C4-2B (cell line): ENCODE measurements around the gene CSTPP1.

Experiments
- ZFX ChIP-seq: fragments of 450-650 bp; IDR thresholded peaks from 2 replicates; pipeline ENCODE4 v1.6.1; 2017
- TF ChIP-seq, protein P1 (sequence below): fragments of 450-650 bp; conservative IDR thresholded peaks from 2 replicates; pipeline ENCODE4 v1.5.1; 2017; ENCODE audit warnings: mild to moderate bottlenecking

DNA sequence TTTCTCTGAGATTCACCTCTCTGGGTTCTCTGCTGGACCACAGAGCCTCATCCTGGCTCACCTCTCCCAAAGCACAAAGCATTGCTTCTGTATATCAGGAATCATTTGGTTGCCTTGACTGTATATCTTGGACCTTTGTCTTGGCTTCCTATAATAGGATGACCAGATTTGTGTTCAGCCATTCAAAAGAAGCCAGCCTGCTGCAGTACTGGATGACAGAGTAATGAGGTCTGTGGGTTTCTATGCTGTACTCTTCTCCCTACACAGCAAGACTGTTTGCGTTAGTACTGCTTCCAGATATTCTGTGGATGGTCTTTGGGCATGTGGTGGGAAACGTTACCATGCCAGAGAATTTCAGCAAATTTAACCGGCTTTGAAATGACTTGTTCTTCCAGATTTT, 200.4 kb downstream of the CSTPP1 start:
- TF ChIP-seq, protein P1, sequence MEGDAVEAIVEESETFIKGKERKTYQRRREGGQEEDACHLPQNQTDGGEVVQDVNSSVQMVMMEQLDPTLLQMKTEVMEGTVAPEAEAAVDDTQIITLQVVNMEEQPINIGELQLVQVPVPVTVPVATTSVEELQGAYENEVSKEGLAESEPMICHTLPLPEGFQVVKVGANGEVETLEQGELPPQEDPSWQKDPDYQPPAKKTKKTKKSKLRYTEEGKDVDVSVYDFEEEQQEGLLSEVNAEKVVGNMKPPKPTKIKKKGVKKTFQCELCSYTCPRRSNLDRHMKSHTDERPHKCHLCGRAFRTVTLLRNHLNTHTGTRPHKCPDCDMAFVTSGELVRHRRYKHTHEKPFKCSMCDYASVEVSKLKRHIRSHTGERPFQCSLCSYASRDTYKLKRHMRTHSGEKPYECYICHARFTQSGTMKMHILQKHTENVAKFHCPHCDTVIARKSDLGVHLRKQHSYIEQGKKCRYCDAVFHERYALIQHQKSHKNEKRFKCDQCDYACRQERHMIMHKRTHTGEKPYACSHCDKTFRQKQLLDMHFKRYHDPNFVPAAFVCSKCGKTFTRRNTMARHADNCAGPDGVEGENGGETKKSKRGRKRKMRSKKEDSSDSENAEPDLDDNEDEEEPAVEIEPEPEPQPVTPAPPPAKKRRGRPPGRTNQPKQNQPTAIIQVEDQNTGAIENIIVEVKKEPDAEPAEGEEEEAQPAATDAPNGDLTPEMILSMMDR = no peak
- TF ChIP-seq ZFX = no peak
